Ishikawa (cell line): ENCODE data around the gene NOS1AP.

Source experiments
- CEBPB ChIP-seq: IDR thresholded peaks from 2 replicates; pipeline ENCODE4 v1.6.1; 2012
- EGR1 ChIP-seq: IDR thresholded peaks from 2 replicates; pipeline ENCODE4 v1.6.1; 2012
- EP300 ChIP-seq: IDR thresholded peaks from 2 replicates; pipeline ENCODE4 v1.6.1; 2012; ENCODE audit warnings: borderline replicate concordance
- FOXM1 ChIP-seq: IDR thresholded peaks from 2 replicates; pipeline ENCODE4 v1.6.1; 2012; ENCODE audit warnings: low read depth, borderline replicate concordance
- NFIC ChIP-seq: IDR thresholded peaks from 2 replicates; pipeline ENCODE4 v1.6.1; 2012
- RAD21 ChIP-seq: IDR thresholded peaks from 2 replicates; pipeline ENCODE4 v1.6.1; 2012; ENCODE audit warnings: low read depth
- REST ChIP-seq: IDR thresholded peaks from 2 replicates; pipeline ENCODE4 v1.6.1; 2012; ENCODE audit warnings: low read depth, mild to moderate bottlenecking
- TAF1 ChIP-seq: IDR thresholded peaks from 2 replicates; pipeline ENCODE4 v1.6.1; 2012; ENCODE audit warnings: low read depth, mild to moderate bottlenecking
- TCF12 ChIP-seq: IDR thresholded peaks from 2 replicates; pipeline ENCODE4 v1.6.1; 2012; ENCODE audit warnings: low read depth
- TEAD4 ChIP-seq: IDR thresholded peaks from 2 replicates; pipeline ENCODE4 v1.6.1; 2012
- YY1 ChIP-seq: IDR thresholded peaks from 2 replicates; pipeline ENCODE4 v1.6.1; 2012; ENCODE audit warnings: low read depth
- ZBTB7A ChIP-seq: IDR thresholded peaks from 2 replicates; pipeline ENCODE4 v1.6.1; 2012; ENCODE audit warnings: low read depth
- TF ChIP-seq, protein P1 (sequence below): IDR thresholded peaks from 2 replicates; pipeline ENCODE4 v1.6.1; 2012
- TF ChIP-seq, protein P2 (sequence below): IDR thresholded peaks from 2 replicates; pipeline ENCODE4 v1.6.1; 2012

DNA sequence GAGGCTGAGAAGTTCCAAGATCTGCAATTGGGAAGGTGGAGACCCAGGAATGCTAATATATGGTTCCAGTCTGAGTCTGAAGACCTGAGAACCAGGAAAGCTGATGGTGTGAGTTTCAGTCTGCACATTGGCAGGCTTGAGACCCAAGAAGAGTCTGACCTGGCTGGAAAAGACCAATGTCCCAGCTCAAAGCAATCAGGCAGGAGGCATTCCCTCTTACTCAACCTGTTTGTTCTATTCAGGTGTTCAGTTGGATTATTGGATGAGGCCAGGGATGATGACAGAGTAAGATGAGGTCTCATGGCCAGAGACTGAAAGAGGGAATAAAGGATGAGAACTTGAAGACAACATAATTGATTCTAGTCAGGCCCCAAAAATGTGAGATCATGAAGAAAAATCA is 257.1 kb downstream of the NOS1AP start:
- TF ChIP-seq, protein P1, sequence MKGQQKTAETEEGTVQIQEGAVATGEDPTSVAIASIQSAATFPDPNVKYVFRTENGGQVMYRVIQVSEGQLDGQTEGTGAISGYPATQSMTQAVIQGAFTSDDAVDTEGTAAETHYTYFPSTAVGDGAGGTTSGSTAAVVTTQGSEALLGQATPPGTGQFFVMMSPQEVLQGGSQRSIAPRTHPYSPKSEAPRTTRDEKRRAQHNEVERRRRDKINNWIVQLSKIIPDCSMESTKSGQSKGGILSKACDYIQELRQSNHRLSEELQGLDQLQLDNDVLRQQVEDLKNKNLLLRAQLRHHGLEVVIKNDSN: no peak
- TF ChIP-seq CEBPB (no peak), REST (no peak), TAF1 (no peak), RAD21 (no peak), TCF12 (no peak), TEAD4 (no peak), FOXM1 (no peak), EP300 (no peak), YY1 (no peak), EGR1 (no peak), NFIC (no peak), ZBTB7A (no peak)
- TF ChIP-seq, protein P2, sequence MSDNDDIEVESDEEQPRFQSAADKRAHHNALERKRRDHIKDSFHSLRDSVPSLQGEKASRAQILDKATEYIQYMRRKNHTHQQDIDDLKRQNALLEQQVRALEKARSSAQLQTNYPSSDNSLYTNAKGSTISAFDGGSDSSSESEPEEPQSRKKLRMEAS: no peak
